Ectodermal cell (in vitro differentiated cells): ENCODE data around the gene TOMM40L. TPM values are rescaled to one million over a fixed set of nuclear protein-coding genes. Genes with fewer than 3 reads are reported as not detected.
A peak's percentile ranks its signal among the peaks of the same experiment; 100 is the strongest.

ENCODE experiments used
- H3K27ac ChIP-seq: 2 replicates; pipeline ENCODE4 v1.7.0; 2013; ENCODE audit warnings: mild to moderate bottlenecking, low read depth, low read length; ENCODE audit not compliant: insufficient read depth, poor library complexity, severe bottlenecking
- H3K27me3 ChIP-seq: 2 replicates; pipeline ENCODE4 v1.7.0; 2013; ENCODE audit warnings: mild to moderate bottlenecking, low read length; ENCODE audit not compliant: insufficient read depth, control insufficient read depth, poor library complexity, severe bottlenecking
- H3K36me3 ChIP-seq: one replicate; pipeline ENCODE4 v1.7.0; 2013; ENCODE audit warnings: low read length; ENCODE audit not compliant: control insufficient read depth, insufficient read depth
- H3K4me1 ChIP-seq: one replicate; pipeline ENCODE4 v1.7.0; 2013; ENCODE audit warnings: low read length; ENCODE audit not compliant: control insufficient read depth, insufficient read depth
- H3K4me3 ChIP-seq: 2 replicates; pipeline ENCODE4 v1.7.0; 2013; ENCODE audit warnings: low read depth, low read length, control low read depth; ENCODE audit not compliant: insufficient read depth
- H3K9me3 ChIP-seq: 2 replicates; pipeline ENCODE4 v1.7.0; 2013; ENCODE audit warnings: mild to moderate bottlenecking, low read length, moderate library complexity; ENCODE audit not compliant: control insufficient read depth
- WGBS, 2 experiments: methylation state at CpG; one replicate each; pipeline ENCODE4 v1.1.7; 2013; ENCODE audit warnings: missing lambda C conversion rate in 2 of 2; 5-methylcytosine and 5-hydroxymethylcytosine counted together
- polyA plus RNA-seq, 4 experiments: library from polyadenylated mRNA; stranded (reverse); fragments of 50-300 nt; gene quantifications; one replicate each; pipeline ENCODE4 v1.2.3, GENCODE V29; 2013

Gene TOMM40L
- 14.5 TPM for polyA plus RNA-seq (2013, experiment 1 of 4)
- 13.3 TPM for polyA plus RNA-seq (2013, experiment 2 of 4)
- polyA plus RNA-seq (2013, experiment 3 of 4) = 9.7 TPM
- polyA plus RNA-seq (2013, experiment 4 of 4) = 9.8 TPM

DNA sequence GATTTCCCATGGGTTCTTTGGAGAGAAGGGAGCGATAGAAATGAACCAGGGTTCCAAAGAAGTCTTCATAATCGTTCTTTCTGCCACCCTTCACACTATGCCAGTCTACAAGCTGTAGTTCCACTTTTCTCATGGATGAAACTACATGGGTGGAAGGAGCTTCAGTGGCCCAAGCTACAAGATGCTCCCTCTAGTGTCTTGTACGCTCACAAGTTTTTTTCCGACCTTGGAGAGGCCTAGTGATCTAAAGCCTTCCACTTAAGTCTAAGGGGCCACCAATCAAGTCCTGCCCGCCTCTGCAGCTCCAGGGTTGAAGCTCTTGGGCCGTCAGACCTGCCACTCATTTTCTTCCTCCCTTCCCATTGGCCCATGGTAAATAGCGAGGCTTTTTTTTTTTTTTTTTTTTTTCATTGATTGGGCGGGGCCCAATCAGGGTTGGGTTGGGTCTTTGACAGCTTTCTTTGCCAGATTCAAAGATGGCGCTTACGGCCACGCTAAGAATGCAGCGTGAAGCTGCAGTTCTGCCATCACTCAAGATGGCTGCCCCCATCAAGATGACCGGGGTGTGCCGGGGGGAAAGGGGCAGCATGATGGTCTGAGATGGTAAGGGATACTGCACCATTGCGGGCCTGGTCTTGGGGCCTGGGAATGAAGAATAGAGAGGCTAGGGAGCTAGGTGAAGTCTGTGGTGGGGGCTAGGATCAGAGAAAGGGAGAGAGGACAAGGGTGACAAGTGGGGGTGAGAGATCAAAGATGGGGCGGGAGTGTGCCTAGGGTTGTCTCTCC is at the start of gene TOMM40L:
TSS of gene TOMM40L (plus strand) at position 527 of the 786 bp plus-strand sequence. CDS start 430 bp downstream, outside the sequence.
- H3K4me3 ChIP-seq = peak within 1 kb of the TSS; percentile 57
- no peak within 1 kb of the TSS for H3K27ac ChIP-seq
- WGBS, 2 experiments = 9 to 10% methylated on average over 16 of the region's 16 CpGs

GRCh38 chr1:161176468-161177111 is 49.3 kb upstream of the TOMM40L start:
- H3K4me3 ChIP-seq = peak overlapping the region; percentile 74
- H3K9me3 ChIP-seq = no peaks in the 10 kb centered on the region
- H3K27ac ChIP-seq = no peak overlapping the region
- peaks cover 30% of the 10 kb centered on the region for H3K36me3 ChIP-seq
- H3K4me1 ChIP-seq = no peaks in the 10 kb centered on the region
- no peaks in the 10 kb centered on the region for H3K27me3 ChIP-seq
- WGBS, 2 experiments = 31 to 34% methylated on average over 16 to 17 of the region's 17 CpGs

More for the DNA sequence above, at the start of gene TOMM40L:
- Histone ChIP-seq H3K27me3 (no peaks in the 10 kb centered on the region), H3K4me1 (peaks cover 4% of the 10 kb centered on the region), H3K36me3 (no peaks in the 10 kb centered on the region), H3K9me3 (no peaks in the 10 kb centered on the region)

- WGBS, 2 experiments = 2% methylated on average over 50 of the region's 50 CpGs
- Histone ChIP-seq H3K27me3 (no peaks in the 10 kb centered on the region), H3K27ac (peak within 1 kb of the TSS; percentile 51), H3K4me3 (peak within 1 kb of the TSS; percentile 74), H3K9me3 (no peaks in the 10 kb centered on the region), H3K4me1 (no peaks in the 10 kb centered on the region), H3K36me3 (peaks cover 23% of the 10 kb centered on the region)
Observed at GRCh38 chr1:161177112-161177935, 48.5 kb upstream of the TOMM40L start, which contains the start of gene B4GALT3. TSS of gene B4GALT3 (minus strand) at chr1:161177507. CDS start at chr1:161176060, 1,447 bp downstream.

DNA sequence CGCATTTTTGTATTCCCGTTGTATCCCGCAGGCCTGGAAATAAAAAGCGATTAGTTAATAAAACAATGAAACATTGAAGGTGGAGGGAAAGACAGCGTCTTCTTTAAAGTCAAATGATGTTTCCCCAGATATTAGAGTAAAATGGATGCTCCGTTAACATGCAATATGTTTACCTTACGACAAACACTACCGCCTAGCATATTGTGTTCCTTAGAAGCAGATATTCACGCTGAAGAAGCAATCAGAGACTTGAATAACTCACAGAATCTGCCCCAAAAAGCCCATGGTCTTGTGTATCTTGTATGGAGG is 48.0 kb upstream of the TOMM40L start:
- no peaks in the 10 kb centered on the region for H3K9me3 ChIP-seq
- H3K27ac ChIP-seq = peak overlapping the region; percentile 51
- 63 to 67% methylated on average over 9 of the region's 9 CpGs for WGBS, 2 experiments
- H3K4me3 ChIP-seq = peak overlapping the region; percentile 74
- no peaks in the 10 kb centered on the region for H3K4me1 ChIP-seq
- H3K36me3 ChIP-seq = peaks cover 17% of the 10 kb centered on the region
- no peaks in the 10 kb centered on the region for H3K27me3 ChIP-seq

GRCh38 chr1:161179698-161180097 is 46.2 kb upstream of the TOMM40L start:
- 92 to 95% methylated on average over 3 of the region's 3 CpGs for WGBS, 2 experiments
- Histone ChIP-seq H3K27me3 (no peaks in the 10 kb centered on the region), H3K36me3 (peaks cover 4% of the 10 kb centered on the region), H3K4me3 (no peak overlapping the region), H3K27ac (no peak overlapping the region), H3K4me1 (no peaks in the 10 kb centered on the region), H3K9me3 (no peaks in the 10 kb centered on the region)

DNA sequence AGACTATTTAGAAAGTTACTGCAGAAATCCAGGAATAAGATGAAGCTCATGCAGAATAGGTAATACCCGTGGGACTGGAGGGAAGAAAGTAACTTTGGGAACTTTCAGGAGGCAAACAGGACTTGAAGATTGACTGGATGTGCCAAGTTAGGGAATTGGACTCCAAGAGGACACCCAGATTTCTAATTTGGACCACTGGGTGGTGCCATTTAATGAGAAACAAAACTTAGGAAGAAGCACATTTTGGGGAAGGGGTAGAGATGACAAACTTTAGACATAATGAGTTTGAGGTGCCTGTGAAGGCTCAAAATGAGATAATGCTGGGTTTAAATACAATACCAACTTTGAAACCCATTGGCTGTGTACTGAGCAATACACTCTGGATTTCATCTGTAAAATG is 45.2 kb upstream of the TOMM40L start:
- Histone ChIP-seq H3K4me1 (no peaks in the 10 kb centered on the region), H3K27ac (no peak overlapping the region), H3K36me3 (no peaks in the 10 kb centered on the region), H3K9me3 (no peaks in the 10 kb centered on the region), H3K27me3 (no peaks in the 10 kb centered on the region), H3K4me3 (no peak overlapping the region)
- WGBS, 2 experiments = 75% methylated on average over 1 of the region's 1 CpG

- 83 to 100% methylated on average over 1 of the region's 1 CpG for WGBS, 2 experiments
- no peaks in the 10 kb centered on the region for H3K4me1 ChIP-seq
- H3K27ac ChIP-seq = no peak overlapping the region
- H3K36me3 ChIP-seq = no peaks in the 10 kb centered on the region
- no peaks in the 10 kb centered on the region for H3K27me3 ChIP-seq
- no peaks in the 10 kb centered on the region for H3K9me3 ChIP-seq
- H3K4me3 ChIP-seq = no peak overlapping the region
Observed at GRCh38 chr1:161182214-161182613, 43.6 kb upstream of the TOMM40L start.

- no peaks in the 10 kb centered on the region for H3K36me3 ChIP-seq
- H3K27ac ChIP-seq = no peak overlapping the region
- no peaks in the 10 kb centered on the region for H3K4me1 ChIP-seq
- 64 to 68% methylated on average over 3 of the region's 3 CpGs for WGBS, 2 experiments
- H3K27me3 ChIP-seq = no peaks in the 10 kb centered on the region
- H3K4me3 ChIP-seq = no peak overlapping the region
- H3K9me3 ChIP-seq = no peaks in the 10 kb centered on the region
Observed at GRCh38 chr1:161185282-161185682, 40.6 kb upstream of the TOMM40L start.

DNA sequence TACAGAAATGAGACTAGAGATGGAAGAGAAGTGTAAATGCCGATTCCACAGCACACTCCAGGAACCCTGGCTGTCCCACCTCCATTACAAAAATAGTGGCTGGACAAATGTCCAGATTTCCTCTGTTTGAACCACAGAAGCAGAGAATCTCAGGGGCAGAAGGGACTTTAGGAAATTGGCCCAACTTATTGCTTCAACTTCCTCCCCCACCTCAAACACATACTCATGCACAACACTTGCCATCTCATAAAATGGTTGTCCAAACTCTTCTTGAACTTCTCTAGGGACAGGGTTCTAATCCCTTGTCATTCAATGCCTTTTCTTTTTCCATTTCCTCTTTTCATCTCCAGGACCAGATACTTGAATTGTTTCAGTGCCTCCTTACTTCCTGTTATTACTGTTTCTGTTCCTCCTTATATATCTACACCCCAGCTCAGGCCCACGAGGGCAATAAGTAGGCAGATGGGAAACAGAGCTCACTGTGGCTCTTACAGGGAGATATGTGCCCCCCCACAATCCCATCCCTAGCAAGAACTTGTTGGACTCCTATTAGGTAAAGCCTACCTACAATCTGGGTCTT is 40.0 kb upstream of the TOMM40L start:
- Histone ChIP-seq H3K4me3 (no peak overlapping the region), H3K9me3 (no peaks in the 10 kb centered on the region), H3K36me3 (no peaks in the 10 kb centered on the region), H3K27me3 (no peaks in the 10 kb centered on the region), H3K4me1 (no peaks in the 10 kb centered on the region), H3K27ac (no peak overlapping the region)
- WGBS, 2 experiments = 90 to 100% methylated on average over 2 of the region's 2 CpGs
